ENCODE measurements around the gene CPPED1. TPM values are rescaled to one million over a fixed set of nuclear protein-coding genes. Genes with fewer than 3 reads are reported as not detected.
A peak's percentile ranks its signal among the peaks of the same experiment; 100 is the strongest.
"Not testable (repeated sequence)": the region's sequence is repeated elsewhere in the genome, so short reads cannot be mapped to it uniquely, and the experiment has no call there.

Gene CPPED1
- total RNA-seq, 1 experiment from 2014 or later = 11.9 TPM

DNA sequence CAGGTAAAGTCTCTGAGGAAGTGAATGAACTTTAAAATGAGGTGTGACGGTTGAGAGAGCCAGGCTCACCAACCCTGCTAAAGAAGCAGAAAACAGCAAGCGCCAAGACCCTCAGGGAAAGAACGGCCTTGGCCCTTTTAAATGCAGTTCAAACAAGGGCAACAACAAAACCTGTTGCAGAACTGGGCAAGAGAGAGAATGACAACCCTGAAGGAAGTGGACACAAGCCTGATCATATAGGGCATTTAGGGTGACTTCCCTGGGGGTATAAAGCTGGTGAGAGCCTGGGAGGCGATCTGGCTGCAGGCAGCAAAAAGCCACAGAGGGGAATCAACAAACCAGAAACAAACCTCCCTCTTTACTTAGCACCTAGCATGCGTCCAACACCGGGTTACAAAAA is 1.0 kb downstream of the CPPED1 start:
- DNase-seq (ENCODE audit: low read depth) = no peak

DNA sequence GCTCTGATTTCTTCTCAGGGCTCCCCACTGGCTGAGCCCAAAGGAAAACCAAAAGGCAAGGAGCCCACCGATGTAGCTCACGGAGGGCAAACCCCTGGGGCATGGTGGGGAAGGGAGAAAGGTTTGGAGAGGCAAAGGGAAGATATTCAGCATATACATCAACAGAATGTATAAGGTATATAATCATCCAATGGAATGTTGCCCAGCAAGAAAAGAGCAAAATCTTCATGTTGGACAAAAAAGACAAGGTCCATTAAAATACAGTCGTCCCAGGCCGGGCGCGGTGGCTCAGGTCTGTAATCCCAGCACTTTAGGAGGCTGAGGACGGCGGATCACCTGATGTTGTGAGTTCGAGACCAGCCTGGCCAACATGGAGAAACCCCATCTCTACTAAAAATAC is 1.6 kb downstream of the CPPED1 start:
- DNase-seq (ENCODE audit: low read depth) = no peak

DNA sequence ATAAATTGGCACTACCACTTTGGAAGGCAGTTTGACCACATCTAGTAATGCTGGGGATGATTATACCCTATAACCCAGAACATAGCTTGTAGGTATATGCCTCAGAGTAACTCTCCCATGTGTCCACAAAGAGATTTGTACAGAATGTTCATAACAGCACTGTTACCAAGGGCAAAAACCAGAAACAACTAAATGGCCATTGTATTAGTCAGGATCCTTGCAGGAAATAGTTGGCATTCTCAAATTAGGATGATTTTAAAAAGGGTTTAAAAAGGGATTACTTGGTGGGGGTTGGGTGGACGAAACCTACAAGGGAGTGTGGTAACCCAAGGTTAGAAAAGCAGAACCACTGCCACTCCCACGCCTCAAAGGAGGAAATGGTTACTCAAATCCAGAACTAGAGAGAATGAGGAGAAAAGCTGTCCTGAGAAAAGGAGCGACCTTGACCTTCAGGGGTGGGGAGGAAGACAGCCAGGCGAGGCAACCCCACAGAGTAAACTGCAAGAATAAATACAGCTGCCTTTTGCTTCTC is 2.1 kb downstream of the CPPED1 start:
- peak; percentile 76 for DNase-seq (ENCODE audit: low read depth)

DNA sequence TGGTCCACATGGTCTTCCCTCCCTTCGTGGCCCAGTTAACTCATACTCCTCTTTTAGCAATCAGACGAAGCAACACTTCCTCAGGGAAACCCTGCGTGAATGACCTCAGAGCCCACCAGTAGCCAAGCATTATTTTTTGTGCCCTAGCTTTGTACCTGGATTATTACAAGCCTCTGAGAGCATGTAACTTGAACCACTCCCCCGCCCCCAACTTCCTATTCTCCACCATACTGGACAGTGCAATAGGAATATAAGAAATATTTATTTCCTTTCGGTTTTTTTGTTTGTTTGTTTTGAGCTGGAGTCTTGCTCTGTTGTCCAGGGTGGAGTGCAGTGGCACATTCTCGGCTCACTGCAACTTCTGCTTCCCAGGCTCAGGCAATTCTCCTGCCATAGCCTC is 2.9 kb downstream of the CPPED1 start:
- DNase-seq (ENCODE audit: low read depth) = no peak

DNA sequence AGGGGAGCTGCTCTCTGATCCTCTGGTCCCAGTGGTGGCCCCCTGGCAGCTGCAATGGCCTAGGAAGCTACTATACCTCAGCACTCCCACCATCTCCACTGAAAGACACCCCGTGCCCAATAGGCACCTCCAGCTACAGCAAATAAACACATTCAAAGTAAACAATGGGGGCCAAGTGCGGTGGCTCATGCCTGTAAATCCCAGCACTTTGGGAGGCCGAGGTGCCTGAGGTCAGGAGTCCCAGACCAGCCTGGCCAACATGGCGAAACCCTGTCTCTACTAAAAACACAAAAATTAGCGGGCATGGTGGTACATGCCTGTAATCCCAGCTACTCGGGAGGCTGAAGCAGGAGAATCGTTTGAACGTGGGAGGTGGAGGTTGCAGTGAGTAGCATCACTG is 3.7 kb downstream of the CPPED1 start:
- DNase-seq (ENCODE audit: low read depth) = not testable (repeated sequence)

DNA sequence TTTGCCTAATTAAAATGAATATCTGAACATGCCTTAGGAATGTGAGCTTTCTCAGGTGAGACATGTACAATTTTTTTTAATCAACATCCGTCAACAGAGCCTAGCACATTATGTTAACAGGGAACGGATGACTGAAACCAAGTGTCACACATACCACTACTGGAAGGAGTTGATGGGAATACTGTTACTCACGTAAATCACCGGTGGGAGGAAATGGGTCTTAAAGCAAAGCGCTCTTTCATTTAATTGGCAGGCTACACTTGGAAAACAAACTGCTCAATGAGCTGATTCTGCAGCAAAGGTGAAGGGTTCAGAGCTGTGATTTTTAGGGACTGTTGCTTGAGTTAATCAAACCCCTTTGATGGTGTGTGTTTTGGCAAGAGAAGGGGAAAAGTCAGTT is 4.8 kb downstream of the CPPED1 start:
- DNase-seq (ENCODE audit: low read depth) = no peak

DNA sequence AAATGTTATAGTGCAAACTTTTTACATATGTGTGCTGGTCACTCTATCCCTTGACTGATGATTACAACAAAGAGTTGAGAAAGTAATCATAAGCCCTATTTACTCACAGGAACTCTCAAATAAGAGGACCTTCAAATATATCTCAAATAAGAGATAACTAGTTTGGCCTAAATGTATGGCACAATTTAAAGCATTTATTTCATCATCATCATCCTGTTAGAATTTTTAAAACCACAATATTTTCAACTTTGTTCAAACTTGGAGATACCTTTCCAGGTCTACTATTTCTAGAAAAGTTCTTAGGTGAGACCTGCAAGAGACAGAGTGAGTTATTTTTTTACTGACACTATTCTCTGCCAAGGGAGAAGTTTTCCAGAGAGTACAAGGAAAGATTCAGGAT is 5.5 kb downstream of the CPPED1 start:
- no peak for DNase-seq (ENCODE audit: low read depth)

DNA sequence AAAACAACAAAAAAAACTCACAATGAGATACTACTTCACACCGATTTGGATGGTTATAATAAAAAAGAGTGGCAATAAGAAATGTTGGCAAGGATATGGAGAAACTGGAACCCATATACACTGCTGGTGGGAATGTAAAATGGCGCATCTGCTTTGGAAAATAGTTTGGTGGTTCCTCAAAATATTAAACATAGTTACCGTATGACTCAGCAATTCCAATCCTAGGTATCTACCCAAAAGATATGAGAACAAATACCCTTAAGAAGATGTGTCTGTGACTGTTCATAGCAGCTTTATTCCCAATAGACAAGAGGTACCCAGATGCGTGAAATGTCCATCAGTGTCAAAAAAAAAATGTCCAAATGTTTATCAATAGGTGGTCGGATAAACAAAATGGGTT is 7.2 kb downstream of the CPPED1 start:
- peak; percentile 25 for DNase-seq (ENCODE audit: low read depth)

DNA sequence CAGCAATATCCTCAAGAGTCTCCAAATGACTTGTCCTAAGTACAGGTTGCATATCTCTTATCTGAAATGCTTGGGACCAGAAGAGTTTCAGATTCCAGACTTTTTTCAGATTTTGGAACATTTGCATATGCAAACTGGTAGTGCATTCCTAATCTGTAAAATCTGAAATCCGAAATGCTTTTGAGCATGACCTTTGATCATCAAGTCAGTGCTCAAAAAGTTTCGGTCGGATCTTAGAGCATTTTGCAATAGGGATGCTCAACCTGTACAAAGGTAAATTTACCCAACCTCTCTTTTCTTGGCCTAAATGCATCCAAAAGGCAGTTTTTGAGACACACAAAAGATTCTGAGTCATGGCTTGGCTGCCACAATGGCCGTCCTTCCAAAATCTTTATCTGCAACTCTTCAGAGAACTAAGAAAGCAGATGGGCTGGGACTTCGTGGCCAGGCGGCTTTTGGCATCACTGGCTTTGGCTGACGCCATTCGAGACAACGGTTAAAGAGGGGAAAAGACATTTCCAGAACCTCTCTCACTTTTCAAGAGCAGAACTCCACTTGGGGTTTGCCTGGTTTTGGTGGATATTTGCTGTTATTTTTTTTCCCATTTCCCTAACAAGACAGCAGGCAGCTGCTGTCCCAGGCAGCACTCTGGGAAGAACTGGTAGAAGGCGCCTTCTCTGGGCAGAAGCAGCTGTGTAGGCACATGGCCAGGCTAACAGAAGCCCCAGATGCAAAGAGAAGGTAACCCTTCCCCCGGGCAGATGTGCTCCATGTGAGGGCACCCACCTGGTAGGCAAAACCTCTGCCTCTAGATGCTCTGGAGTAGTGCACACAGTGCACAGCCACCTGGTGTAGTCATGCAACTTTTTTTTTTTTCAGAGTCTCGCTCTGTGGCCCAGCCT is 8.9 kb downstream of the CPPED1 start:
- DNase-seq (ENCODE audit: low read depth) = no peak

DNA sequence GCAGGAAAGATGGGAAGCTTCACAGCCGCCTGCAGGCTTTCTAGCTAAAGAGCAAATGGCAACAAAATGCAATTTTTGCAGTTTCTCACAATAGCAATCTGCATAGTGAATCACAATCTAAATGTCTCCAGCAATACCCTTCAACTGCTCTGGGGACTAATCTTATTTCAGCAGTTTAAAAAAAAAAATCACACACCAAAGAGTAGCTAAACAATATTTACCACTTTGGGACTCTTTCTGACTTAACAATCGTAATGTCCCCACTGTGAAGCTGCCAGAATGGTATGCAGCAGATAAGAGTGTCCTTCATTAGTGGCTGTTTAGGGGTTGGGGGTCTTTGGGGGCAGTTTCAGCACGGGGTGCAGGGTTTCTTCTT is 9.8 kb downstream of the CPPED1 start:
- no peak for DNase-seq (ENCODE audit: low read depth)

DNA sequence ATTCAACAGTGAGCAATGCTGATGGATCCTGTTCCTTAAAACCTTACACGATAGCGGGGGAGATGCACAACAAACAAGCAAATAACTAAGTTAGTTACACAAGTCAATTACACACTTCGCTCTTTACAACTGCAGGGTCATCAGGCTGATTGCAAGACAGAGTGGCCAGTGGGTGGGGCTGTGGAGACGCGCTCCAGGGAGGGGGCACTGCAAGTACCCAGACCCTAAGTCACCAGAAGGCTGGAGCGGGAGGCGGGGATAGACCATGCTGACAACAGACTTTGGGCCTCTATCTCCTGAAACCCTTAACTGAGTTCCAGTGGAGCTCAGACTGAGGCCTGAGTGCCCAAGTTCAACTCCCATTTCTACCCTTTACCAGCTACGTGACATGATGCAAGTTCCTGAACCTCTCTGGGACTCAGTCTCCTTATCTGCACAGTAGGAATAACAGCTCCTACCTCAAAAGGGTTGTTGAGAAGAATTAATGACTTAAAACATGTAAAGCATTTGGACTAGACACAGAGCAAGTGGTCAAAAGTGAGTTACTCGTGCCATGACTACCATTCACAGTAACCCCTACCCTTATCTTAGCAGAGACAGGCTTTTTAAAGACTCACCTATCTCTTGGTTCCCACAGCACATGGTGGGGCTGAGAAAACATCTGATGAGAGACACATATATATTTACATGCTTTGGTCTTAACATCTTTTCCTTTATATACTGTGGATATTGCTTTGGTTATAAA is 10.4 kb downstream of the CPPED1 start:
- DNase-seq (ENCODE audit: low read depth) = no peak

DNA sequence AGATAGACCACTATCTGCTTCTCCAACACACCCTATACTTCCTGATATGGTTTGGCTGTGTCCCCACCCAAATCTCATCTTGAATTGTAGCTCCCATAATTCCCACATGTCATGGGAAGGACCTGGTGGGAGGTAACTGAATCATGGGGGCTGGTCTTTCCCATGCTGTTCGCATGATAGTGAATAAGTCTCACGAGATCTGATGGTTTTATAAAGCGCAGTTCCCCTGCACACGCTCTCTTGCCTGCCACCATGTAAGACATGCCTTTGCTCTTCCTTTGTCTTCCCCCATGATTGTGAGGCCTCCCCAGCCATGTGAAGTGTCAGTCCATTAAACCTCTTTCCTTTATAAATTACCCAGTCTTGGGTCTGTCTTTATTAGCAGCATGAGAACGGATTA is 11.2 kb downstream of the CPPED1 start:
- not testable (repeated sequence) for DNase-seq (ENCODE audit: low read depth)

DNA sequence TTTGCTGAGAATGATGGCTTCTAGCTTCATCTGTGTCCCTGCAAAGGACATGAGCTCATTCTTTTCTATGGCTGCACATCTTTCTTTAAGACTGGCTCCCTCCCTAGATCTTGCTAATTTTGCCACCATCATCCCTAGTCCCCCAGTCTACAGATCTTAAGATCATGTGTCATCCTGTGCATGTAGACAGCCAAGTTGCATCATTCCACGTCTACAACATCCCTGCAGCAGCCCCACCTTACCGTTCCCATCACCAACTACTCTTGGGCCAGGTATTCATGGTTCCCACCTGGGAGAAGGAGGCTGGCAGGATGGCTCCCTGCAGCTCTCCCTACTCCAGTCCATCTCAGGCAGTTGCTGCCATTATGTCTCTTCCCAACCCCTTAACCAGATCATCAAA is 12.3 kb downstream of the CPPED1 start:
- no peak for DNase-seq (ENCODE audit: low read depth)

DNA sequence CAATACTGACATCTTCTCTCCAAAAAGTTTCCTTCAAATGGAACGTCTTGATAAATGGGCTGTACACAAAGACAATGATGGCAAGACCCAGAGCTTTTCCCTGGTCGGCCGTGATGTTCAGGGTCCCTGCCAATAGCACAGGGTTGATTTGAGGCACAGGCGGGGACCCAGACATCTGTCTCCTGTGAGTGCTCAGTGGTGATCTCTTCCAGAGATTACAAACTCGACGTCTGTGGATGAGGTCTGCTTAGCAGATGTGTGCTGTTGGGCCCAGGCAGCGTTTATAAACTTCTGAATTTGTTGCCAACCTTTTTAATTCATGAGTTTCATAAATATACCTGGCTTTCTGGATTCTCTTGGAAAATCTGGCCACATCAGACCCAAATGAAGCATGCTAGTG is 14.9 kb downstream of the CPPED1 start:
- no peak for DNase-seq (ENCODE audit: low read depth)

DNA sequence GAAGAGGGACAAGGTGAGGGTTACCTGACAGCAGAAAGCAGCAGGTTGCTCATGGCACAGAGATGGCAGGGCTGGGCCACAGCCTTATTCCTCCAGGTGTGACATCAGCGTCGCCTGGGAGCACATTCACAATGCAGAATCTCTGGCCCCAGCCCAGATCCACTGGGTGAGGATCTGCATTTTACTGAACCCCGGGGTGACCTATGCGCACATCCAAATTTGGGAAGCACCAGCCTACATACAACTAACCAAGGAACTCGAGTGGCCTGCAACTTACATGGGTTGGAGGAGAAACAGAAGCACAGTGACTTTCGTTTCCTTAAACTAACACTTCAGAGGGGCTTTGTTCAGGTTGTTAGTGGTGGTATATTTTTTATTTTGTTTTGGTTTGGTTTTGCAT is 17.6 kb downstream of the CPPED1 start:
- DNase-seq (ENCODE audit: low read depth) = no peak

DNA sequence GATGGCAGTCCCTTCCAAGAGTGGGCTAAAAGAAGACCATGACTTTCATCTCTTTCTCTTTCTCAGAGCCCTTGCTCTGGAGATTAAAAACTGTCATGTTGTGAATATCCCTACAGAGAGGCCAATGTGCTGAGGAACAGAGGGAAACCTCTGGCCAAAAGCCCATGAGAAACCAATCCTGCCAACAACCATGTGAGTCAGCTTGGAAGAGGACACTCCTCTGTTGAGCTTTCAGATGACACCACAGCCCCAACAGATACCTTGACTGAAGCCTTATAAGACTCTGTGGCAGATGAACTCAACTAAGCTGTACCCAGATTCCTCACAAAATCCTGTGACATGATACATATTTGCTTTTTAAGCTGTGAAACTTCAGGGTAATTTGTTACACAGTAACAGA is 19.6 kb downstream of the CPPED1 start:
- no peak for DNase-seq (ENCODE audit: low read depth)

DNA sequence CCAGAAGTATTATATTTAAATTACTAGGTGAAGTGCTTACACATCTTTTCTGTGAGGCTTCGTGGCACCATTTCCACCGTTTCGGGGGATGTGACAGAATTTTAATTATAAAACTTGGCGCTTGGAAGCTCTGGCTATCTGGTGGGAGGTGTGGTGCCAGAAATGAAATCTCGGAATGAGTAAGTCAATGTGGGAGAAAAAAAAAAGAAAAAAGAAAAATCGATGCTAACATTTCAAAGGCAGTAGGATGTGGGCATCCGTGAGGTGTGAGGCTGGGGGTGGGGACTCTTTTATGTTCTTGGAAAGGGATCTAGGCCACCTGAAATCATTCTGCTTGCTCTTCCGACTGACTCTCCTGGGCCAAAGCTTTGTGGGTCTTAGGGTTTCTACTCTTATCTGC is 21.9 kb downstream of the CPPED1 start:
- no peak for DNase-seq (ENCODE audit: low read depth)

DNA sequence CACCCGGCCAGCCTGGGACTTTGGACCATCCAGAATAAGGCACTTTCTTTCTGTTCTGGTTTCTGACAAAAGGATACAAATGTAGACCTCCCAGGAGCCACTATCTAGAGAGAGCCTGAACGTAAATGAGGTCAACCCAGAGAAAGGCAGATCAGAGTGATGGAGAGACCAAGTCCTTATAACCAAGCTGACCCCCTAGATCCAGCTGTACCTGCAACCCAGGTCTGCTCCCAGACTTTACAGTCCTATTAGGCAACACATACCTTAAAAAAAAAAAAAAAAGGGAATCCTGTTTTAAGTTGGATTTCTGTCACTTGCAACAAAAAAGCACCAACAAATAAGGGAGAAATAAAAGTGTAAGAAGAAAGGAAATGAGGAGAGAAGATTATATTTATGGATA is 23.2 kb downstream of the CPPED1 start:
- DNase-seq (ENCODE audit: low read depth) = no peak

DNA sequence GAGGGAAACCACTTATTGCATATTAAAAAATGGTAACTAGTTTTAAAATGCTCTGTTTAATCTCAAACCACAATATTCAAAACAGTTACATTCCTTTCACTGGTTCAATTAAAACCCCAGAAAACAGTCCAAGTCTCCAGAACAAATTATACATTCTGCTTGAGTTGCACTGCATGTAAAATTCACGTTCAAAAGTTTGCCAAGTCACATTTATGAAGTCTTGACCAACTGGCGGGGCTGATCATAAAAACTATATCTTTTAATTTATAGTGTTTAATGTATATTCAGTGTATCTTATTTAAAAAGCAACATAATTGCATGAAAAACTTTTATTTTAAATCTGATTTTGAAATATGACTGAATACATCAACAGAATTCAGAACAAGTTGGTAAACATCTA is 25.0 kb downstream of the CPPED1 start:
- no peak for DNase-seq (ENCODE audit: low read depth)

DNA sequence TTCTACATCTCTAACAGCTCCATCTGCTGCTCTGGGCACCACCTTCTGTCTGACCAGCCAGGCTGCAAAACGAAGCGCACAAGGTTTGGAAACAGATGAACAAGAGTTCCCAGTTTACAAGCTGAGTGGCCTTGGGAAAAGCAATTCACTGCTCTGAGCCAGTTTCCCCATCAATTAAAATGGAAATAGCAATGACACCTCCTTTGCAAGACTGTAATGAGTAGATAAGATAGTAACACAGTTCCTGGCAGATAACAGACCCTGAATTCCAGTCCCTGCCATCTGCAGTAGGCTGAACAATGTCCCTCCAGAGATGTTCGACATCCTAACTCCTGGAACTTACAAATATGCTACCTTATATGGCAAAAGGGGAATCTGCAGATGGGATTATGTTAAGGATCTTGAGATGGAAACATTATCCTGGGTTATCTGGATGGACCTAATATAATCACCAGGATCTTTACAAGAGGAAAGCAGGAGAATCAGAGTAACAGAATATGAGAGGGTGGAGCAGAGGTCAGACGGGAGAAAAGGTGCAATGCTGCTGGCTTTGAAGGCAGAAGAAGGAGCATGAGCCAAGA is 27.9 kb downstream of the CPPED1 start:
- DNase-seq (ENCODE audit: low read depth) = no peak

DNA sequence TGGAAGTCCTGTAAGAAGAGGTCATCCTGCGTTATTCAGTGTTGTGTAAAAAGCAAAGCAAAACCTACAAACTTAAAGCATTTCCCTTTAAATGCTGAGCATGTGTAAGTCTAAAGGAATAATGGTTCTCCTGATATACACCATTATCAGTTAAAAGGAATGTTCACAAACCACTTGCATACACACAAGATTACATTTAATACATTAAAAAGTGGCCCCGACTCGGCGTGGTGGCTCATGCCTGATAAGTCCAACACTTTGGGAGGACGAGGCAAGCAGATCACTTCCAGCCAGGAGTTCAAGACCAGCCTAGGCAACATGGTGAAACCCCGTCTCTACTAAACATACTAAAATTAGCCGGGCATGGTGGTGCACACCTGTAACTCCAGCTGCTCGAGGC is 30.5 kb downstream of the CPPED1 start:
- DNase-seq (ENCODE audit: low read depth) = no peak

DNA sequence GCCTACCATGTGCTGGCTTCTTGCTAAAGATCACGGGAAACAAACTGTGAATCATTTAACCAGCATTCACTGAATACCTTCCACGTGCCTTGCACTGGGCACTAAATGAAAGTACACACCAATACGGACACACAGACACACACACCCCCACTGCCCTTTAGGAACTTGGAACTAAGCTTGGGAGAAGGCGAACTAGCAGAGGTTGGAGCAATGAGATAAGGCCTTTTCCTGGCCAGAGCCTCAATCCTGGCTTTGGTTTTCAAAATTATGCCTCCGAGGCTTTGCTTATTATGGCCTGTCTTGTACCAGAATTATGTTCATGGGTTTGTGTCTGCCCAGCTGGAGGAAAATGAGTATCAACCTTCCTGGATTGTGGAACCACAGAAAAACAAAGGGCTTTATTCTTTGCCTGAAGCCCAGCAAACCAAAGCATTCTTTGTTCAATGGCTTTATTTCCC is 32.3 kb downstream of the CPPED1 start:
- peak; percentile 46 for DNase-seq (ENCODE audit: low read depth)

All from HT1080 (cell line).